Immature natural killer cell (primary cell): Measurements from ENCODE around the gene KCNQ1. TPM values are rescaled to one million over a fixed set of nuclear protein-coding genes. Genes with fewer than 3 reads are reported as not detected.

Experiments used
- DNase-seq, 3 donors: peaks; one replicate each; pipeline ENCODE4 v3.0.0; 2022; ENCODE audit warnings: mixed read lengths in 1 of 3
- H3K27ac Mint-ChIP-seq, 6 donors: one replicate each; pipeline ENCODE4 v1.8.0; 2020; ENCODE audit warnings: mixed read lengths in 6 of 6, mild to moderate bottlenecking in 5 of 6, inconsistent platforms in 4 of 6, moderate library complexity in 3 of 6
- H3K27me3 Mint-ChIP-seq, 3 donors: one replicate each; pipeline ENCODE4 v1.8.0; 2020 to 2021; ENCODE audit warnings: low read depth in 3 of 3, mild to moderate bottlenecking in 3 of 3, mixed read lengths in 3 of 3, moderate library complexity in 3 of 3, inconsistent platforms in 1 of 3
- H3K36me3 Mint-ChIP-seq, 3 donors: one replicate each; pipeline ENCODE4 v1.8.0; 2020; ENCODE audit warnings: mixed read lengths in 3 of 3, inconsistent platforms in 2 of 3, mild to moderate bottlenecking in 2 of 3
- H3K4me1 Mint-ChIP-seq, 2 donors: one replicate each; pipeline ENCODE4 v1.8.0; 2020; ENCODE audit warnings: inconsistent platforms in 2 of 2, mild to moderate bottlenecking in 2 of 2, mixed read lengths in 2 of 2, moderate library complexity in 1 of 2
- H3K4me3 Mint-ChIP-seq, 5 donors: one replicate each; pipeline ENCODE4 v1.8.0; 2020; ENCODE audit warnings: mild to moderate bottlenecking in 5 of 5, mixed read lengths in 5 of 5, inconsistent platforms in 3 of 5, moderate library complexity in 3 of 5
- H3K9me3 Mint-ChIP-seq, 6 donors: one replicate each; pipeline ENCODE4 v1.8.0; 2020; ENCODE audit warnings: mild to moderate bottlenecking in 6 of 6, mixed read lengths in 6 of 6, inconsistent platforms in 4 of 6, moderate library complexity in 3 of 6
- polyA plus RNA-seq, 3 donors: library from polyadenylated mRNA; unstranded; fragments of 300-500 nt; fragmentation: Illumina TruSeq; gene quantifications; one replicate each; pipeline ENCODE4 v1.2.3, GENCODE V29; 2021

KCNQ1 gene
- polyA plus RNA-seq, 3 donors from 2014 or later, result 0.13 to 1.1 (median 0.73) TPM

DNA sequence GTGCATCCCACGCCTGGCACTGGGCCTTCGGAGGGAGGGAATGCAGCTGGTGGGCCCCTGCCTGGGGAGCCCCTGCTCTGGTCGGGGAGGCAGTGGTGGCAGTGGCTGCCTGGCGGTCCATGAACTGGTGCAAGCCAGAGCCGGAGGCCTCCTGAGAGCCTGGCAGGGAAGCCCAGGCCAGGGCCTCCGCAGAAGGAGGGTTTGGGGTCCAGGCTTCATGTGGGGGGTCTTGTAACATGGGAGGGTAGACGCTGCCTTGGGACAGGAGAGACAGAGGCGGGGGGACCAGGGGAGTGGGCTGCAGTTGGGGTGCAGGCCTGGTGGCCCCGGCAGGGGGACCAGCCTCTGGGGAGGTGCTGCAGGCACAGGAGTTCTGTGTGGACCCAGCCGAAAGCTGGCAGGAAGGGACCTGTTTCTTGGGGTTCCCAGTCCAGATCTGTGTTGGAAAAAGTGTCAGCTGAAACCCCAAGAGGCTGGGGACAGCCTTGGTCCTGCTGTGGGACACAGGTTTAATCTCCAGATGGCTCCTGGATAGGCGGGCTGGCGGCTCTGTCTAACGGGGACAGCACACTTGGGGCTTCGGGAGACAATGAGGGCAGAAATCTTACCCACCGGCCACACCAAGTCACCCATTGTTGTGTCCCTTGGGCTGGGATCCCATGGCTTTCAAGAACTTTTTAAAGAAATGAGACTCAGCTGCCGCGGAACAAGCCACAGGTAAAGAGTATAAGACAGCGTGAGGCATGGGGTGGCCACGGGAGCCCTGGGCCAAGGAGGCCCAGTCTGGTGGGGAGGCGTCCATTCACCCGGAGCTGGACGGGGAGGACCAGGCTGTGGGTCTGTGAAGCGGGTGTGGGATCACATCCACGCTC is 73.5 kb downstream of the KCNQ1 start:
- Mint-ChIP-seq H3K27me3 (peaks cover 0 to 6% (median 1%) of the 10 kb centered on the region in 3 donors), H3K27ac (no peak overlapping the region), H3K4me1 (no peaks in the 10 kb centered on the region), H3K9me3 (no peaks in the 10 kb centered on the region), H3K4me3 (no peak overlapping the region), H3K36me3 (no peaks in the 10 kb centered on the region)
- DNase-seq, result no peak

- H3K27me3 Mint-ChIP-seq, result peaks cover 0 to 6% (median 3%) of the 10 kb centered on the region in 3 donors
- H3K4me1 Mint-ChIP-seq, result no peaks in the 10 kb centered on the region
- no peak for DNase-seq
- H3K9me3 Mint-ChIP-seq, result no peaks in the 10 kb centered on the region
- H3K4me3 Mint-ChIP-seq, result no peak overlapping the region
- H3K27ac Mint-ChIP-seq, result no peak overlapping the region
- no peaks in the 10 kb centered on the region for H3K36me3 Mint-ChIP-seq
Measured at GRCh38 chr11:2518983-2519340, 74.2 kb downstream of the KCNQ1 start.

GRCh38 chr11:2519517-2519861 is 74.7 kb downstream of the KCNQ1 start:
- Mint-ChIP-seq H3K9me3 (no peaks in the 10 kb centered on the region), H3K27me3 (peaks cover 0 to 6% (median 5%) of the 10 kb centered on the region in 3 donors), H3K4me3 (no peak overlapping the region), H3K27ac (no peak overlapping the region), H3K4me1 (no peaks in the 10 kb centered on the region), H3K36me3 (no peaks in the 10 kb centered on the region)
- DNase-seq, result no peak

DNA sequence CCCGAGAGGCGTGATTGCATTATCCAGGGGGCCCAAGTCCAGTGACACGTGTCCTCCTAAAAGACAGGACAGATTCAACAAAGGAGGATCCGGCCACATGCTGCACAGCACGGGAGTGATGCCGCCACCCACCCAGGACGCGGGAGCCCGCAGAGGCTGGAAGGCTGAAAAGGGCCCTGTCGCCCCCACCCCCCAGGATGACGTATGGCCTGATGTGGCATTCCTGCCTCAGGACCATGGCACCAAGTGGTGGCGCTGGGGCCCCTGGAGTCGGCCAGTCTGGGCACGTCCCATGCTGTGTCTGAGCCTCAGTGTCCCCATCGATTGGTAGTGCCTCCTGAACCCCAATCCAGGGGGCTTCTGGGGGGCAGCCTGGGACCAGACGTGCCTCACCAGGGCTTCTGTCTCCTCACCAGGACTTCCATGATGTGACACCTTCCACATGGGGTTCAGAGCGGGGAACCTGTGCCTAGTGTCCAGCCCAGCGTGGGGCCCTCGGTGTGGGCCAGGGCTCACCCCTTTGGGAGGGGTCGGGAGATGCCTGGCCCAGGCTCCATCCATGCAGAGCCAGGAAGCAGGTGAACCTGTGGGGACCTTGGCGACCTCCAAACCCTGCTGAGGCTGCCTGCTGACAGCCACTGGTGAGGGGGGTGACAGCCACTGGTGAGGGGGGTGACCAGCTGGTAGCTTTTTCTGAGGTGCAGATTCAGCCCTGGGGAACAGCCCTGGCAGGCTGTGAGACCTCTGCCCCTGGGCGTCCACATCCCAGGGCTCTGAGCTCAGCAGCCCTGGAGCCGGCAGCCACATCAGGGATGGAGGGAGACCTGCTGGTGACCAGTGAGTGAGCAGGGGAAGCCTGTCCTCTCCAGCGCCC is 75.3 kb downstream of the KCNQ1 start:
- no peak overlapping the region for H3K27ac Mint-ChIP-seq

GRCh38 chr11:2520736-2521035 is 75.9 kb downstream of the KCNQ1 start:
- Mint-ChIP-seq H3K27me3 (peaks cover 0 to 6% (median 5%) of the 10 kb centered on the region in 3 donors), H3K27ac (no peak overlapping the region), H3K9me3 (peaks cover 0 to 1% (median 0%) of the 10 kb centered on the region in 6 donors), H3K4me1 (no peaks in the 10 kb centered on the region), H3K4me3 (no peak overlapping the region), H3K36me3 (no peaks in the 10 kb centered on the region)
- DNase-seq, result no peak

More for the DNA sequence above, 75.3 kb downstream of the KCNQ1 start:
- Mint-ChIP-seq H3K36me3 (no peaks in the 10 kb centered on the region), H3K4me3 (no peak overlapping the region), H3K4me1 (no peaks in the 10 kb centered on the region), H3K27me3 (peaks cover 0 to 6% (median 5%) of the 10 kb centered on the region in 3 donors), H3K9me3 (no peaks in the 10 kb centered on the region)
- DNase-seq, result no peak

GRCh38 chr11:2521081-2521732 is 76.4 kb downstream of the KCNQ1 start:
- no peak overlapping the region for H3K4me3 Mint-ChIP-seq
- peaks cover 0 to 1% (median 0%) of the 10 kb centered on the region in 6 donors for H3K9me3 Mint-ChIP-seq
- peaks cover 0 to 8% (median 6%) of the 10 kb centered on the region in 3 donors for H3K27me3 Mint-ChIP-seq
- H3K27ac Mint-ChIP-seq, result no peak overlapping the region
- DNase-seq, result no peak
- no peaks in the 10 kb centered on the region for H3K4me1 Mint-ChIP-seq
- H3K36me3 Mint-ChIP-seq, result no peaks in the 10 kb centered on the region

DNA sequence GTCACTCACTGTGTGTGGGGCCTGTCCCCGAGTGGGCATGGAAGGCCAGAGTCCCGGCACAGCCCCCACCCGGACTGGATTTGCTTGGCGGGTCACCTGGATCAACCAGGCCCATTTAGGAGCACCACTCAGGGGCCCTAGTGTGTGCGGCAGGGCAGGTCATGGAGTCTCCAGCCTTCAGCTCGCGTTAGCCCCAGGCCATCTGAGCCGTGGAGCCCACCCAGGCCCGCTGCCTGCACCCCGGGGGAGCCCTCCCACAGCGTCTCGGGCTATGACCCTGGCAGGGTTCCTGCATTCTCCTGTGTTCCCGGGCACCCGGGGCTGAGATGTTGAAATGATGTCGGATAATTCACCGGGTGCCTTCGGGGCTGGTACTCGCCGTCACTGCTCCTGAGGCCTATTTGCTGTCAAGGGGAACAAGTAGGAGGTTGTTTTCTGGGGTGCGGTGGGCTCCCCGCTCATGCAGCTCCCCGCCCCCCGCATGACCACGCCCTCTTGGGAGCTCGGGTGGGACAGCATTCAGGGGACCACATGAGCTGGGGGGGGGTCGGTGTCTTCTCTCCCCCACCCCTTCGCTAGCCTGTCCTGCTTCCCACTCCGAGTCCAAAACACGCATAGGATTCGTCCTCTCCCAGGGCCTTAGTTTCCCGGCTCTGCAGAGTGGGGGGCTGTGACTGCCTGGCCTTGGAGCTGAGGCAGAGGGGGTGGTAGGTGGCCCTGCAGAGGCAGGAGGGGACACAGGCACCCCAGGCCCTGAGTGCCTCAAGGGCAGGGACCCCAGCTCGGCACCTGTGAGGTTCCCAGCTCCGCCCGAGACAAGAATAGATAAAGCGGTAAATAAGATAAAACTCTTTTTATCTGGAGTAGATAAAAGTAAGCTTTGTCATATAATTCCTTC is 77.2 kb downstream of the KCNQ1 start:
- DNase-seq, result no peak
- Mint-ChIP-seq H3K27ac (no peak overlapping the region), H3K4me3 (no peak overlapping the region), H3K9me3 (peaks cover 0 to 1% (median 0%) of the 10 kb centered on the region in 6 donors), H3K36me3 (no peaks in the 10 kb centered on the region), H3K27me3 (peaks cover 0 to 8% (median 6%) of the 10 kb centered on the region in 3 donors), H3K4me1 (no peaks in the 10 kb centered on the region)

DNA sequence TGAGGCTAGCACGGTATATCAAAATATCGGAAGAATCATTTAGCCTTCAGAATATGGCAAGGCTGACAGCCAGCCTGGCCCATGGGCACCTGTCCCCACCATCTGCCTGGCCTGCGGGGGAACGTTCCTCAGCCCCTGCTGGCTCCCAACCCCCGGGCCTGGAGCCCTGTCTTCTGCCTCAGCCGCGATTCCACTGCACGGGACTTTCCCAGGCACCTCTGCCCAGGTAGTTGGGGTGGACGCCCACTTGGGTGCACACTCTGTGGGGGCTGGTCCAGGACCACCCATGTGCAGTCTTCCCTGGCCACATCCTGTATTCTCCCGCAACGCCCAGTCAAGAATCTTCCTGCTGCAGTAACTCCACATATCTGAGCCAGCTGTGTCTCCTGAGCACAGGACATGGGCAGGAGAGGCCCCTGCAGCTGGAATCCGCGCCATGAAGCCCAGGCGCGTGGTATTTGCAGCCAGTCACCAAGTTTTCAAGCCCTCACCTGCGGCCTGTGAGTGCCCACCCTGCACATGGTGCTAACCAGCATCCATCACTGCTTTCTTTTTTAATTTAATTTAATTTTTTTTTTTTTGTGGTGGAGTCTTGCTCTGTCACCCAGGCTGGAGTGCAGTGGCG is 77.9 kb downstream of the KCNQ1 start:
- Mint-ChIP-seq H3K4me3 (no peak overlapping the region), H3K27ac (no peak overlapping the region), H3K27me3 (peaks cover 0 to 8% (median 8%) of the 10 kb centered on the region in 3 donors), H3K9me3 (peaks cover 0 to 1% (median 0%) of the 10 kb centered on the region in 6 donors), H3K4me1 (no peaks in the 10 kb centered on the region), H3K36me3 (no peaks in the 10 kb centered on the region)
- no peak for DNase-seq

DNA sequence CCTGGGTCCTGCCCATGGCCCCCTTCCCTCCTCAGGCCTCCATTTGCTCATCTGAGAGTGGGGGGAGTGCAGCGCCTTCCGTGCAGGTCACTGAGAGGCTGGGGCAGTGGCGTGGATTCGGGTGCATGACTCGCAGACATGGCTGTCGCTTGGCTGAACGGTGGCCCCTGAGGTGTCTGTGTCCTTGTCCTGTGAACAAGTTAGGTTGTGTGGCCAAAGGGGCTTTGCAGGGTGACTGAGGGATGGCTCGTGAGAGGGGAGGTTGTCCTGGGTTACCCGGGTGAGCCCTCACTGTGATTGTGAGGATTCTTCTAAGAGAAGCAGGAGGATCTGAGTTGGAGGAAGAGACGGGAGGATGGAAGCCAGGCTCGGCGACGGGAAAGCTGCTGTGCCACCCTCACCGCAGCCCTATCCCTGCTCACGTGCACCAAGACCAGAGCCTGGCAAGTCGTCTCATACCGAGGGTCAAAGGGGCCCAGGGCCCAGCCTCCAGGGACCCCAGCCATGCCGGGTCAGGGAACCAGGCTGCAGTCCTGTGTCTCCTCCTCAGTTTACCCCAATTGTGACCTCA is 79.1 kb downstream of the KCNQ1 start:
- H3K36me3 Mint-ChIP-seq, result no peaks in the 10 kb centered on the region
- no peak for DNase-seq
- no peaks in the 10 kb centered on the region for H3K4me1 Mint-ChIP-seq
- H3K27me3 Mint-ChIP-seq, result peaks cover 0 to 11% (median 8%) of the 10 kb centered on the region in 3 donors
- no peak overlapping the region for H3K4me3 Mint-ChIP-seq
- peaks cover 0 to 1% (median 0%) of the 10 kb centered on the region in 6 donors for H3K9me3 Mint-ChIP-seq
- H3K27ac Mint-ChIP-seq, result no peak overlapping the region

GRCh38 chr11:2524446-2525165 is 79.8 kb downstream of the KCNQ1 start:
- no peak for DNase-seq
- no peak overlapping the region for H3K4me3 Mint-ChIP-seq
- no peak overlapping the region for H3K27ac Mint-ChIP-seq
- H3K4me1 Mint-ChIP-seq, result no peaks in the 10 kb centered on the region
- no peaks in the 10 kb centered on the region for H3K36me3 Mint-ChIP-seq
- peaks cover 0 to 1% (median 0%) of the 10 kb centered on the region in 6 donors for H3K9me3 Mint-ChIP-seq
- peaks cover 0 to 14% (median 7%) of the 10 kb centered on the region in 3 donors for H3K27me3 Mint-ChIP-seq

GRCh38 chr11:2525166-2525861 is 80.5 kb downstream of the KCNQ1 start:
- Mint-ChIP-seq H3K27me3 (peaks cover 0 to 14% (median 7%) of the 10 kb centered on the region in 3 donors), H3K4me3 (no peak overlapping the region), H3K36me3 (no peaks in the 10 kb centered on the region), H3K27ac (no peak overlapping the region), H3K9me3 (peaks cover 0 to 1% (median 0%) of the 10 kb centered on the region in 6 donors), H3K4me1 (no peaks in the 10 kb centered on the region)
- no peak for DNase-seq
